ENCODE measurements around the gene IFI6.
"Not testable (repeated sequence)": the region's sequence is repeated elsewhere in the genome, so short reads cannot be mapped to it uniquely, and the experiment has no call there.

Gene IFI6

GRCh38 chr1:27684176-27684575, 12.2 kb upstream of the IFI6 start:
- no peak overlapping the region for H3K4me3 ChIP-seq (ENCODE audit: control insufficient read depth, low read depth, low read length)
- TF ChIP-seq CTCF (conservative IDR thresholded peaks at IDR 0.05; ENCODE audit: control insufficient read depth, insufficient read depth, low read depth, low read length) = no peak
- DNase-seq (ENCODE audit: low read depth) = no peak

- DNase-seq (ENCODE audit: low read depth) = no peak
- TF ChIP-seq CTCF (conservative IDR thresholded peaks at IDR 0.05; ENCODE audit: control insufficient read depth, insufficient read depth, low read depth, low read length) = no peak
- H3K4me3 ChIP-seq (ENCODE audit: control insufficient read depth, low read depth, low read length) = no peak overlapping the region
Measured at GRCh38 chr1:27682351-27682944, 10.5 kb upstream of the IFI6 start.

- DNase-seq (ENCODE audit: low read depth); H3K4me3 ChIP-seq (ENCODE audit: control insufficient read depth, low read depth, low read length): not testable (repeated sequence)
Measured at GRCh38 chr1:27681580-27681979, 9.6 kb upstream of the IFI6 start.

GRCh38 chr1:27680225-27680791, 8.3 kb upstream of the IFI6 start:
- DNase-seq (ENCODE audit: low read depth) = not testable (repeated sequence)

GRCh38 chr1:27678747-27679146, 6.8 kb upstream of the IFI6 start:
- TF ChIP-seq CTCF (conservative IDR thresholded peaks at IDR 0.05; ENCODE audit: control insufficient read depth, insufficient read depth, low read depth, low read length) = no peak
- DNase-seq (ENCODE audit: low read depth) = no peak
- H3K4me3 ChIP-seq (ENCODE audit: control insufficient read depth, low read depth, low read length) = no peak overlapping the region

More at GRCh38 chr1:27680225-27680791, 8.3 kb upstream of the IFI6 start:
- H3K4me3 ChIP-seq (ENCODE audit: control insufficient read depth, low read depth, low read length) = not testable (repeated sequence)

GRCh38 chr1:27676410-27676809, 4.4 kb upstream of the IFI6 start:
- no peak for DNase-seq (ENCODE audit: low read depth)
- H3K4me3 ChIP-seq (ENCODE audit: control insufficient read depth, low read depth, low read length) = no peak overlapping the region
- no peak for TF ChIP-seq CTCF (conservative IDR thresholded peaks at IDR 0.05; ENCODE audit: control insufficient read depth, insufficient read depth, low read depth, low read length)

- TF ChIP-seq CTCF (conservative IDR thresholded peaks at IDR 0.05; ENCODE audit: control insufficient read depth, insufficient read depth, low read depth, low read length) = no peak
- DNase-seq (ENCODE audit: low read depth) = peak; percentile 52
- no peak overlapping the region for H3K4me3 ChIP-seq (ENCODE audit: control insufficient read depth, low read depth, low read length)
Measured at GRCh38 chr1:27672750-27673112, 739 bp upstream of the IFI6 start.

- no peak for DNase-seq (ENCODE audit: low read depth)
- TF ChIP-seq CTCF (conservative IDR thresholded peaks at IDR 0.05; ENCODE audit: control insufficient read depth, insufficient read depth, low read depth, low read length) = no peak
- H3K4me3 ChIP-seq (ENCODE audit: control insufficient read depth, low read depth, low read length) = no peak overlapping the region
Measured at GRCh38 chr1:27669876-27670275, 2.1 kb downstream of the IFI6 start.

Data from fibroblast of mammary gland (primary cell).